Right cardiac atrium (tissue), 5 donors: ENCODE data around the gene IL17RA. TPM values are rescaled to one million over a fixed set of nuclear protein-coding genes. Genes with fewer than 3 reads are reported as not detected.
"Not testable (repeated sequence)": the region's sequence is repeated elsewhere in the genome, so short reads cannot be mapped to it uniquely, and the experiment has no call there.

ENCODE experiments used
- ATAC-seq, 2 donors: fragments of 200-7000 bp; cut with Tn5 transposase; one replicate each; pipeline versions ENCODE4 v1.8.0 to v1.9.1; 2020; ENCODE audit warnings: moderate library complexity in 2 of 2, mild to moderate bottlenecking in 1 of 2
- DNase-seq, 3 donors: peaks; one replicate each; pipeline ENCODE4 v3.0.0-alpha.2; 2020
- H3K27ac ChIP-seq: one replicate; pipeline ENCODE4 v1.5.1; 2013; ENCODE audit warnings: mild to moderate bottlenecking, low read length, control low read depth, moderate library complexity
- H3K27me3 ChIP-seq: one replicate; pipeline ENCODE4 v1.6.1; 2013; ENCODE audit not compliant: control insufficient read depth, insufficient read depth
- H3K4me1 ChIP-seq: one replicate; pipeline ENCODE4 v1.6.1; 2013; ENCODE audit warnings: low read length; ENCODE audit not compliant: control insufficient read depth, insufficient read depth
- H3K4me3 ChIP-seq: one replicate; pipeline ENCODE4 v1.5.1; 2013; ENCODE audit warnings: low read length, control low read depth
- H3K9me3 ChIP-seq: one replicate; pipeline ENCODE4 v1.6.1; 2013; ENCODE audit warnings: low read length; ENCODE audit not compliant: control insufficient read depth
- WGBS: extraction: QIAGEN DNeasy Blood & Tissue Kit; methylation state at CpG from one replicate; pipeline ENCODE4 v1.1.7; 2013; 5-methylcytosine and 5-hydroxymethylcytosine counted together
- intact Hi-C, 4 donors: fragments of 100-400 bp; cut with DNase I; formaldehyde crosslinking; loops; one replicate each; pipeline versions ENCODE4 v1.11.0 to v1.14.0; 2022 to 2023
- long read RNA-seq, 4 donors: library from polyadenylated mRNA; unstranded; transcript quantifications; one replicate each; pipeline ENCODE4 v2.0.0, GENCODE V29; 2020 to 2021
- polyA plus RNA-seq: library from polyadenylated mRNA; stranded (reverse); fragments of 200-250 nt; gene quantifications from one replicate; pipeline ENCODE4 v1.2.3, GENCODE V29; 2013
- total RNA-seq, 4 donors: library from RNA; stranded (reverse); fragmentation: NEBNext Ultra II Directional; extraction: Animal tissue kit (Norgen Biotek cat#: 25700); gene quantifications; one replicate each; pipeline ENCODE4 v1.2.1, GENCODE V29; 2021
- donor health status: healthy with polysubstance abuse.
- donor health status: DM: no; HTN: yes; CAD: no.
- donor health status: DM: no; HTN: no; CAD: no.
- donor health status: DM: no; HTN: yes; CAD: no; lungs with severe emphysema.
- donor health status: DM: yes; HTN: yes; CAD: no.

The IL17RA gene
- total RNA-seq (10 to 100 TPM in 3 of 4 donors, 1 to 10 TPM in 1; 8.7 to 13.4 (median 12.6) TPM), polyA plus RNA-seq (4.6 TPM)
- long read RNA-seq, donor 1, full-length matches to known transcripts = 3 of 25 reads
- long read RNA-seq, donor 1, partial matches to known transcripts = 10 of 25 reads
- long read RNA-seq, donor 1, other reads (novel, unspliced or antisense) = 12 of 25 reads
- long read RNA-seq, donor 2, full-length matches to known transcripts = 3 of 6 reads
- long read RNA-seq, donor 2, partial matches to known transcripts = 0 of 6 reads
- long read RNA-seq, donor 2, other reads (novel, unspliced or antisense) = 3 of 6 reads
- long read RNA-seq, donor 3, partial matches to known transcripts = 3 of 10 reads
- long read RNA-seq, donor 3, other reads (novel, unspliced or antisense) = 7 of 10 reads
- long read RNA-seq, donor 4, partial matches to known transcripts = 0 of 2 reads
- long read RNA-seq, donor 4, other reads (novel, unspliced or antisense) = 2 of 2 reads

GRCh38 chr22:17084554-17085276 lies at the start of gene IL17RA:
IL17RA (plus strand) TSS chr22:17085000; CDS start chr22:17085092, 92 bp downstream.
- peak within 1 kb of the TSS; percentile 55 for H3K27ac ChIP-seq
- no peaks in the 10 kb centered on the region for H3K27me3 ChIP-seq
- ATAC-seq (peak; percentile 99), DNase-seq (peak; percentile 91 to 97 (median 95))
- intact Hi-C loops = loop anchor here in 2 of 4 donors (10.0 kb wide), 2 partner anchors 80 to 420 kb away; no protein-coding TSS in a partner anchor
- H3K4me1 ChIP-seq = peaks cover 2% of the 10 kb centered on the region
- H3K4me3 ChIP-seq = peak within 1 kb of the TSS; percentile 80
- WGBS = under 1% methylated on average over 68 of the region's 68 CpGs
- no peaks in the 10 kb centered on the region for H3K9me3 ChIP-seq

- no peak overlapping the region for H3K4me3 ChIP-seq
- H3K4me1 ChIP-seq = no peaks in the 10 kb centered on the region
- no peaks in the 10 kb centered on the region for H3K9me3 ChIP-seq
- DNase-seq = peak in 1 of 3 donors; percentile 58
- intact Hi-C loops = no loop called here
- no peak overlapping the region for H3K27ac ChIP-seq
- 51% methylated on average over 4 of the region's 4 CpGs for WGBS
- ATAC-seq = peak; percentile 19 to 25
- no peaks in the 10 kb centered on the region for H3K27me3 ChIP-seq
These were observed 49.6 kb upstream of the IL17RA start for GRCh38 chr22:17035246-17035645.

GRCh38 chr22:17035976-17036841 lies 48.6 kb upstream of the IL17RA start:
- H3K4me3 ChIP-seq = peak overlapping the region; percentile 9
- DNase-seq (peak in 2 of 3 donors; percentile 69 to 71), ATAC-seq (peak; percentile 51 to 61)
- 23% methylated on average over 53 of the region's 56 CpGs for WGBS
- H3K27me3 ChIP-seq, H3K4me1 ChIP-seq, H3K9me3 ChIP-seq, intact Hi-C loops, H3K27ac ChIP-seq: not testable (repeated sequence)

DNA sequence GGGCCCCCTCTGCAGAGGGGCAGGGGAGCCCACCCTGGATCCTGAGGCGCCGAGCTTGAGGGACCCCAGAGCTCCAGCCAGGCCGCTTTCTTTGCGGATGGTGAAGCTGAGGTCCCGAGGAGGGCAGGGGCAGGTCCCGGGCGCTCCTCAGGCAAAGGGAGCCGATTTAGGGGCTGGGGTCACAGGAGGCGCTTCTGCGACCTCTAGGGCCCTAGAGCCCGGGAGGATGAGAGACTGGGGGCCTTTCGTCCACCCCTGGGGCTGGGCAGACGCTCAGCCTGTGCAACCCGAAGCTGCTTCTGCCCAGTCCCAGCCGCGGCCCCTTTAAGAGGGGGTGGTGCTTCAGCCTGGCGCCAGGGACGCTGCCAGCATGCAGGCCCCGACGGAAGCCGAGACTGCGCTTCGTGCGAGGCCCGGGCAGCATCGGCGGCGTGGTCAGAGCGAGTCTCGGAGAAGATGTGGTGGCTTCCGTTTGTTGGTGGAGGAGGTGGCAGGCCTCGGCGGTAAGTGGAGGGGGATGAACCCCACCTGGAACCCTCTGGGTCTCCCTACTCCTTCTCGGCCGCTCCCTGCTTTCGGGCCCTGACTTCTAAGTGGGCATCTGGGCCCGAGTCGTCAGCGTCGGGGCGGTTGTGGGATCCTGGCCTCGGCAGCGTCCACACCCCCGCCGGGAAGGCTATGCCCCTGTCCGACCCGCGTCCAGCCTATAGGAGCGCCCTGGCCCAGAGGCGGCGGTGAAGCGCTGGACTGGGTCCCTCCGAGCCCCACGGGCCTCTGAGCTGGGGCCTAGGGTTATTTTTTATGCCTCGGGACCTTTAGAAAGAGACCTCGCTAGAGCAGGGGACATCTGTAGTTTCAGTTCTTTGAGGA lies 47.7 kb upstream of the IL17RA start:
- peak overlapping the region; percentile 9 for H3K4me3 ChIP-seq
- intact Hi-C loops, H3K27ac ChIP-seq, H3K4me1 ChIP-seq, H3K9me3 ChIP-seq, H3K27me3 ChIP-seq: not testable (repeated sequence)
- WGBS = 31% methylated on average over 36 of the region's 56 CpGs
- ATAC-seq (peak; percentile 89 to 94), DNase-seq (peak in 1 of 3 donors; percentile 59)

DNA sequence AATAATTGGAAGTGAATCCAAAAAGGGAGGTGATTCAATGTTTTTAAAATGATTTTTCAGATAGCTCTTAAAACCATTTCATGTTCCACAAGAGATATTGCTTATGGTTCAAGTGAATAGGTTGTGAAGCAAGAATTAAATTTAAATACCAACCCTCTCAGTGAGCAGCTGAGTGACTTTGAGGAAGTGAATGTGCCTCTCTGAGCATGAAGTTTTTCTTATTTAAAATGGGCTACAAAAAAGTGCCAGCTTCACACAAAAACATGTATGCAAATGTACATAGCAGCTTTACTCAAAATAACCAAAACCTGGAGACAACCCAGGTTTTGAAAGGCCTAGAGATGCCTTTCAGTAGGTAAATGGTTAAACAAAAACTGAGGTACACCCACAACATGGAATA lies 41.3 kb upstream of the IL17RA start:
- no peak for ATAC-seq
- H3K27me3 ChIP-seq = no peaks in the 10 kb centered on the region
- H3K4me3 ChIP-seq = no peak overlapping the region
- DNase-seq = no peak
- H3K4me1 ChIP-seq = no peaks in the 10 kb centered on the region
- intact Hi-C loops = no loop called here
- H3K27ac ChIP-seq = no peak overlapping the region
- H3K9me3 ChIP-seq = no peaks in the 10 kb centered on the region

GRCh38 chr22:17046566-17047348 lies 38.0 kb upstream of the IL17RA start:
- Histone ChIP-seq H3K27me3 (no peaks in the 10 kb centered on the region), H3K4me3 (no peak overlapping the region), H3K4me1 (no peaks in the 10 kb centered on the region), H3K27ac (no peak overlapping the region), H3K9me3 (no peaks in the 10 kb centered on the region)
- WGBS = 61% methylated on average over 5 of the region's 5 CpGs
- intact Hi-C loops = no loop called here
- DNase-seq = no peak
- no peak for ATAC-seq

DNA sequence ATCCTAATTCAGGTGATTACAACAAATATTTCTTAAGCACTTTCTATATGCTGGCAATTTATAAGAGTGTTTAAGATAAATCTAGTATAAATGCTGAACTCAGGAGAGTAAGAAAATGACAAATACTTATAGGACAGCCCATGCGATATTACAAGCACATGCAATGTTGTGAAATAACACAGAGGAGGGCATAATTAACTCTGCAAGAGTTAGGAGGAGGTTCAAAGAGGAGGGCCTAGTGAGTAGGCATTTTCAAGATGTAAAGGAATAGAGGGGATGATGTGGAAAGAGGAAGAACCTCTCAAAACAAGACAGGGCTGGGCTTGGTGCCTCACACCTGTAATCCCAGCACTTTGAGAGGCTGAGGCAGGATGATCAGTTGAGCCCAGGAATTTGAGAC lies 37.1 kb upstream of the IL17RA start:
- Histone ChIP-seq H3K4me1 (no peaks in the 10 kb centered on the region), H3K9me3 (no peaks in the 10 kb centered on the region), H3K27me3 (no peaks in the 10 kb centered on the region), H3K27ac (no peak overlapping the region), H3K4me3 (no peak overlapping the region)
- WGBS = 89% methylated on average over 1 of the region's 1 CpG
- ATAC-seq (no peak), DNase-seq (no peak)
- intact Hi-C loops = no loop called here

DNA sequence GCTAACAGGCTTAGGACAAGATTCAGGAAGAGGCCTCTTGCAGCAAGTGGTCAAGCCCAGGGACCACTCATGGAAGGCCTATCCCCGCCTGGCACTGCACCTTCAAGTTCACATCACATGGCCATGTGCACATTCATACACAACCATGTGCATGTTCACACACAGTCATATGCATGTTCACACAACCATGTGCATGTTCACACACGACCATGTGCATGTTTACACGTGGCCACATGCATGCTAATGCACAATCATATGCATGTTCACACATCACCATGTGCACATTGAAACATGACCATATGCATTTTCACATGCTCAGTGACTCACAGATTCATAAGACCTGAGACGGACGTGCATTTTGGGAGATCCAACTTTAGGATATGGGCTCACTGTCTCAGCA lies 28.7 kb upstream of the IL17RA start:
- no peak for ATAC-seq
- no peak overlapping the region for H3K4me3 ChIP-seq
- H3K4me1 ChIP-seq = no peaks in the 10 kb centered on the region
- no peak overlapping the region for H3K27ac ChIP-seq
- peak in 1 of 3 donors; percentile 26 for DNase-seq
- H3K27me3 ChIP-seq = no peaks in the 10 kb centered on the region
- intact Hi-C loops = loop anchor here (2.0 to 10.0 kb wide), 4 partner anchors 121 to 139 kb away; no protein-coding TSS in a partner anchor
- 80% methylated on average over 5 of the region's 5 CpGs for WGBS
- H3K9me3 ChIP-seq = no peaks in the 10 kb centered on the region

GRCh38 chr22:17056807-17057206 lies 28.0 kb upstream of the IL17RA start:
- no peak overlapping the region for H3K27ac ChIP-seq
- intact Hi-C loops = loop anchor here (2.0 to 10.0 kb wide), 4 partner anchors 122 to 140 kb away; no protein-coding TSS in a partner anchor
- DNase-seq (peak in 1 of 3 donors; percentile 50), ATAC-seq (no peak)
- no peaks in the 10 kb centered on the region for H3K4me1 ChIP-seq
- no peaks in the 10 kb centered on the region for H3K27me3 ChIP-seq
- H3K9me3 ChIP-seq = no peaks in the 10 kb centered on the region
- 70% methylated on average over 8 of the region's 8 CpGs for WGBS
- H3K4me3 ChIP-seq = no peak overlapping the region
